Fibroblast of lung (primary cell): ENCODE results near the gene SMIM17. TPM values are rescaled to one million over a fixed set of nuclear protein-coding genes. Genes with fewer than 3 reads are reported as not detected.
"Not testable (repeated sequence)": the region's sequence is repeated elsewhere in the genome, so short reads cannot be mapped to it uniquely, and the experiment has no call there.

ENCODE experiments used
- DNase-seq, 2 donors: peaks; one replicate each; pipeline versions ENCODE4 v3.0.0 to v3.0.0-alpha.2; 2010; ENCODE audit warnings: low read depth in 2 of 2
- H2AFZ ChIP-seq: 2 replicates; pipeline ENCODE4 v1.5.1; 2012; ENCODE audit warnings: low read length, control low read depth, inconsistent platforms
- H3K27ac ChIP-seq: 2 replicates; pipeline ENCODE4 v1.5.1; 2011; ENCODE audit warnings: low read length, control low read depth; ENCODE audit not compliant: insufficient read depth
- H3K27me3 ChIP-seq: 2 replicates; pipeline ENCODE4 v1.5.1; 2011; ENCODE audit warnings: mild to moderate bottlenecking, low read length; ENCODE audit not compliant: control insufficient read depth, insufficient read depth
- H3K36me3 ChIP-seq: 2 replicates; pipeline ENCODE4 v1.5.1; 2011; ENCODE audit warnings: low read length; ENCODE audit not compliant: control insufficient read depth, insufficient read depth
- H3K4me1 ChIP-seq: 2 replicates; pipeline ENCODE4 v1.5.1; 2011; ENCODE audit warnings: low read length; ENCODE audit not compliant: control insufficient read depth, insufficient read depth; ENCODE audit errors: extremely low read depth
- H3K4me2 ChIP-seq: 2 replicates; pipeline ENCODE4 v1.5.1; 2011; ENCODE audit warnings: low read length, control low read depth; ENCODE audit not compliant: insufficient read depth; ENCODE audit errors: extremely low read depth
- H3K4me3 ChIP-seq, 4 experiments: fragments of 200-600 bp in 1 of 4; sonication (generic) in 1 of 4; replicated peaks in 1 of 4; 2 replicates each; pipeline ENCODE4 v1.5.1; 2011 to 2016; ENCODE audit warnings: low read length in 4 of 4, low read depth in 3 of 4, mild to moderate bottlenecking in 3 of 4, control low read depth in 2 of 4, inconsistent platforms in 1 of 4, mixed read lengths in 1 of 4; ENCODE audit not compliant: insufficient read depth in 1 of 4; ENCODE audit errors: control extremely low read depth in 1 of 4
- H3K79me2 ChIP-seq: 2 replicates; pipeline ENCODE4 v1.5.1; 2012; ENCODE audit warnings: mild to moderate bottlenecking, low read length, inconsistent platforms; ENCODE audit not compliant: control insufficient read depth, insufficient read depth
- H3K9ac ChIP-seq: 2 replicates; pipeline ENCODE4 v1.5.1; 2011; ENCODE audit warnings: mild to moderate bottlenecking, low read length, control low read depth; ENCODE audit not compliant: insufficient read depth
- H3K9me3 ChIP-seq: 2 replicates; pipeline ENCODE4 v1.5.1; 2012; ENCODE audit warnings: low read depth, low read length; ENCODE audit not compliant: control insufficient read depth, insufficient read depth
- H4K20me1 ChIP-seq: 2 replicates; pipeline ENCODE4 v1.5.1; 2011; ENCODE audit warnings: low read length; ENCODE audit not compliant: control insufficient read depth, insufficient read depth; ENCODE audit errors: extremely low read depth
- CTCF ChIP-seq, 2 donors: IDR thresholded peaks in 1 of 2; conservative IDR thresholded peaks in 1 of 2; 1 replicate in 1 of 2; 2 replicates in 1 of 2; pipeline ENCODE4 v1.5.1; 2011 to 2012; ENCODE audit warnings: low read length in 2 of 2, control low read depth in 1 of 2, inconsistent platforms in 1 of 2, low read depth in 1 of 2, mild to moderate bottlenecking in 1 of 2
- EZH2 ChIP-seq: IDR thresholded peaks from 2 replicates; pipeline ENCODE4 v1.5.1; 2012; ENCODE audit warnings: low read length, control low read depth, mild to moderate bottlenecking; ENCODE audit errors: missing control alignments
- polyA plus RNA-seq, 2 donors: library from polyadenylated mRNA; depleted of rRNA in 1 of 2; stranded (reverse) in 1 of 2; unstranded in 1 of 2; fragments of >200 nt; gene quantifications; 2 replicates each; pipeline ENCODE4 v1.2.1, GENCODE V29; 2011 to 2012; ENCODE audit warnings: missing spikeins in 1 of 2
- total RNA-seq: library from RNA; depleted of rRNA; stranded (reverse); fragments of >200 nt; gene quantifications from 2 replicates; pipeline ENCODE4 v1.2.1, GENCODE V29; 2014

The SMIM17 gene
- total and polyA plus RNA-seq, 2 donors (not counting 1 experiment from before 2014, with no cell fraction given): 0.33 to 0.43 TPM

GRCh38 chr19:56671613-56671994 is 28.6 kb downstream of the SMIM17 start, which contains the start of gene ZNF835:
TSS of gene ZNF835 (minus strand) at chr19:56671757. CDS start at chr19:56665198, 6,559 bp downstream.
- Histone ChIP-seq H3K9me3 (no peaks in the 10 kb centered on the region), H3K4me1 (no peaks in the 10 kb centered on the region), H3K27me3 (no peaks in the 10 kb centered on the region), H3K27ac (no peak within 1 kb of the TSS), H3K36me3 (no peaks in the 10 kb centered on the region), H3K4me3 (peak within 1 kb of the TSS in 2 of 4 experiments; percentile 20 to 59), H2AFZ (no peak within 1 kb of the TSS), H3K79me2 (no peaks in the 10 kb centered on the region), H3K9ac (no peak within 1 kb of the TSS), H3K4me2 (no peak within 1 kb of the TSS), H4K20me1 (no peaks in the 10 kb centered on the region)
- DNase-seq: peak; percentile 2 to 70
- TF ChIP-seq CTCF (conservative IDR thresholded peaks at IDR 0.05 in 1 of 2, IDR thresholded peaks at IDR 0.05 in 1 of 2; ENCODE audit: low read depth in 1 of 2, low read length in 2 of 2) (no peak), EZH2 (no peak)

- not testable (repeated sequence) for H2AFZ ChIP-seq, DNase-seq, H3K4me2 ChIP-seq, H4K20me1 ChIP-seq, H3K9me3 ChIP-seq, H3K4me1 ChIP-seq, H3K4me3 ChIP-seq, H3K27ac ChIP-seq, H3K36me3 ChIP-seq, H3K79me2 ChIP-seq, H3K27me3 ChIP-seq, H3K9ac ChIP-seq
Observed at GRCh38 chr19:56672610-56673009, 29.7 kb downstream of the SMIM17 start.

- Histone ChIP-seq H3K4me3 (no peak overlapping the region), H3K4me1 (no peaks in the 10 kb centered on the region), H3K36me3 (no peaks in the 10 kb centered on the region), H3K27me3 (no peaks in the 10 kb centered on the region), H3K79me2 (no peaks in the 10 kb centered on the region), H3K9ac (no peak overlapping the region), H3K27ac (no peak overlapping the region), H2AFZ (no peak overlapping the region), H3K4me2 (no peak overlapping the region), H4K20me1 (no peaks in the 10 kb centered on the region), H3K9me3 (no peaks in the 10 kb centered on the region)
- TF ChIP-seq CTCF (conservative IDR thresholded peaks at IDR 0.05 in 1 of 2, IDR thresholded peaks at IDR 0.05 in 1 of 2; ENCODE audit: low read depth in 1 of 2, low read length in 2 of 2) (no peak), EZH2 (no peak)
- DNase-seq: no peak
Observed at GRCh38 chr19:56678205-56678604, 35.2 kb downstream of the SMIM17 start.
